WERI-Rb-1 (cell line): ENCODE measurements around the gene PPARD.

Experiments
- DNase-seq: peaks from one replicate; pipeline ENCODE4 v3.0.0-alpha.2; 2020
- H3K27ac ChIP-seq: fragments of 250-450 bp; sonication (Bioruptor Pico); 2 replicates; pipeline ENCODE4 v1.5.1; 2020; ENCODE audit warnings: mild to moderate bottlenecking, moderate library complexity
- H3K27me3 ChIP-seq: fragments of 250-450 bp; sonication (Bioruptor Pico); 2 replicates; pipeline ENCODE4 v1.5.1; 2021; ENCODE audit warnings: mild to moderate bottlenecking, low read depth, moderate library complexity; ENCODE audit not compliant: insufficient read depth, severe bottlenecking
- H3K36me3 ChIP-seq: fragments of 250-450 bp; sonication (Bioruptor Pico); 2 replicates; pipeline ENCODE4 v1.5.1; 2020; ENCODE audit warnings: mild to moderate bottlenecking, moderate library complexity
- H3K4me3 ChIP-seq: 2 replicates; pipeline ENCODE4 v1.5.1; 2011; ENCODE audit warnings: low read depth, mild to moderate bottlenecking, control low read depth, low read length
- H3K9me3 ChIP-seq: fragments of 250-450 bp; sonication (Bioruptor Pico); 2 replicates; pipeline ENCODE4 v1.5.1; 2021; ENCODE audit warnings: mild to moderate bottlenecking, moderate library complexity; ENCODE audit not compliant: severe bottlenecking
- TF ChIP-seq, protein P1 (sequence below): IDR thresholded peaks from 2 replicates; pipeline ENCODE4 v1.5.1; 2011; ENCODE audit warnings: low read depth, mild to moderate bottlenecking, control low read depth, inconsistent platforms, low read length

Gene PPARD

DNA sequence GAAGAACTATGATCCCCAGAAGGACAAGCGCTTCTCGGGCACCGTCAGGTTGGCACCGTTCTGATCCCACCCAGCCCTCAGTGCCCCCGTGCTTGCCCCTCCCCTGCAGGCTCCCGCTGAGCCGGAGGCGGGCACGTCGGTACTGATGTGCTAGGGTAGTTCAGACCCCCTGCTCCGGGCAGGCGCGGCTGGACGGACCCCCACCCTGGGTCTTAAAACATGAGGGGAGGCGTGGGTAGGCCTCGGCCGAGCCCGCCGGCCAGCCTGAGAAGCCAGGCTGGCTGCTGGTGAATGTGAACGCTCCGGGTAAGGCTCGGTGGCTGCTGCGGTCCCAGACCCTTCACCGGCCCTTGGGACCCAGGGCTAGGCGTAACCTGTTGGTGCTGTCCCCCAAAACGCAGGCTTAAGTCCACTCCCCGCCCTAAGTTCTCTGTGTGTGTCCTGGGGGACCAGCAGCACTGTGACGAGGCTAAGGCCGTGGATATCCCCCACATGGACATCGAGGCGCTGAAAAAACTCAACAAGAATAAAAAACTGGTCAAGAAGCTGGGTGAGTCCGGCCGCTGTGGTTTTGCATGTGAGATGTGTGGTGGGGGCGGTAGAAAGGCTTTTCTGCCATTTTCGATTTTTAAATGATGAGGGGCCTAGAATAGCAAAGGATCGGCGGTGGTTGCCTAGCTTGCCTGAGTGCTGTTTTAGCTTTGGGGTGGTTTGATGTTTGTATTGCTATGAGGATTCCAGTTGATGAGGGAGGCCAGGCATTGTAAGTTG is 126.8 kb downstream of the PPARD start:
- TF ChIP-seq, protein P1, sequence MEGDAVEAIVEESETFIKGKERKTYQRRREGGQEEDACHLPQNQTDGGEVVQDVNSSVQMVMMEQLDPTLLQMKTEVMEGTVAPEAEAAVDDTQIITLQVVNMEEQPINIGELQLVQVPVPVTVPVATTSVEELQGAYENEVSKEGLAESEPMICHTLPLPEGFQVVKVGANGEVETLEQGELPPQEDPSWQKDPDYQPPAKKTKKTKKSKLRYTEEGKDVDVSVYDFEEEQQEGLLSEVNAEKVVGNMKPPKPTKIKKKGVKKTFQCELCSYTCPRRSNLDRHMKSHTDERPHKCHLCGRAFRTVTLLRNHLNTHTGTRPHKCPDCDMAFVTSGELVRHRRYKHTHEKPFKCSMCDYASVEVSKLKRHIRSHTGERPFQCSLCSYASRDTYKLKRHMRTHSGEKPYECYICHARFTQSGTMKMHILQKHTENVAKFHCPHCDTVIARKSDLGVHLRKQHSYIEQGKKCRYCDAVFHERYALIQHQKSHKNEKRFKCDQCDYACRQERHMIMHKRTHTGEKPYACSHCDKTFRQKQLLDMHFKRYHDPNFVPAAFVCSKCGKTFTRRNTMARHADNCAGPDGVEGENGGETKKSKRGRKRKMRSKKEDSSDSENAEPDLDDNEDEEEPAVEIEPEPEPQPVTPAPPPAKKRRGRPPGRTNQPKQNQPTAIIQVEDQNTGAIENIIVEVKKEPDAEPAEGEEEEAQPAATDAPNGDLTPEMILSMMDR = no peak
- no peak for DNase-seq
- Histone ChIP-seq H3K4me3 (peak overlapping the region; percentile 86), H3K9me3 (no peaks in the 10 kb centered on the region), H3K27me3 (no peaks in the 10 kb centered on the region), H3K36me3 (peaks cover 86% of the 10 kb centered on the region), H3K27ac (peak overlapping the region; percentile 91)

DNA sequence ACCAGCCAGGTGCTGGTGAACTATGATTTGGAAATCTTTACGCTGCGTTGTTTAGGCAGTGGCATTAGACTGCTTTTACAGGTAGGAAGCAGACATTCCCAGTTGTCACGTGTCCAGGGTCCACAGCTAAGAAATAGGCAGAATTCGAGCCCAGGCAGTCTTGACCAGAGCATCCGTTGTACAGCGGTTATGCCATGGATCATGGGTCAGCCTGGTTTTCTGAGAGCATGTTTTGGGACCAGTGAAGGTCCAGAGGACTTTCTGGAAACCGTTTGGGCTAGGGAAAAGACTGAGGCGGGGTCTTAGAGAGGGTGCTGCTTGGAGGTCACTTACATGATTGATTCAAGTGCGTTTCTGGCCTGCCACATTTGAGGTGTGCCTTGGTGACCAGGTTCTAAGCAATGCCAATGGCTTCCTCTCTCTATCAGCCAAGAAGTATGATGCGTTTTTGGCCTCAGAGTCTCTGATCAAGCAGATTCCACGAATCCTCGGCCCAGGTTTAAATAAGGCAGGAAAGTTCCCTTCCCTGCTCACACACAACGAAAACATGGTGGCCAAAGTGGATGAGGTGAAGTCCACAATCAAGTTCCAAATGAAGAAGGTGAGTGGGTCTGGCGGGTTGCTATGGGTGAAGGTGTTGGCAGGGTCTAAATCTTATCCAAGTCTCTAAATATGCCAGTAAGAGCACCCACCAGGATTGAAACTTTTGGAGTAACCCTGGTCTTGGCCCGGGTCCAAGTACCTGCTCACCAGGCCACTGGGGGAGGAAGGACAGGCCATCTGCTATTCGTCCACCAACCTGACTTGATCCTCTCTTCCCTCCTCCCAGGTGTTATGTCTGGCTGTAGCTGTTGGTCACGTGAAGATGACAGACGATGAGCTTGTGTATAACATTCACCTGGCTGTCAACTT is 127.6 kb downstream of the PPARD start:
- DNase-seq = peak; percentile 79
- H3K9me3 ChIP-seq = no peaks in the 10 kb centered on the region
- H3K27ac ChIP-seq = peak overlapping the region; percentile 91
- H3K36me3 ChIP-seq = peaks cover 91% of the 10 kb centered on the region
- H3K27me3 ChIP-seq = no peaks in the 10 kb centered on the region
- peak overlapping the region; percentile 86 for H3K4me3 ChIP-seq
- TF ChIP-seq, protein P1 = no peak

DNA sequence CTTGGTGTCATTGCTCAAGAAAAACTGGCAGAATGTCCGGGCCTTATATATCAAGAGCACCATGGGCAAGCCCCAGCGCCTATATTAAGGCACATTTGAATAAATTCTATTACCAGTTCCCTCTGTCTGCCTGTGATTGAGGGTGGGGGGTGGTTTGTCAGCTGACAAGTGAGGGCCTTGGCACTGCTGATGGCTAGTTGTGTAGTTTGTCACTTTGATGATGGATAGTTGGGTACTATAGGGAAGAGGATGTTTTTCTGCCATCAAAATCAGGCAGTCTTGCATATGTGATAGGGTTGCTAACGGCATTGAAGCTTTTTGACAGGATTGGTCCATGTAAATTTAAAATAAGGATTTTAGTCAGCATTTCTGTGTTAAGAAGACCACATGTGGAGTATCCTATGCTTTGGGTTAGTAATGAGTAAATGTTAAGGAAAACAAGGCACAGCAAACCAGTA is 128.3 kb downstream of the PPARD start:
- H3K4me3 ChIP-seq = no peak overlapping the region

DNA sequence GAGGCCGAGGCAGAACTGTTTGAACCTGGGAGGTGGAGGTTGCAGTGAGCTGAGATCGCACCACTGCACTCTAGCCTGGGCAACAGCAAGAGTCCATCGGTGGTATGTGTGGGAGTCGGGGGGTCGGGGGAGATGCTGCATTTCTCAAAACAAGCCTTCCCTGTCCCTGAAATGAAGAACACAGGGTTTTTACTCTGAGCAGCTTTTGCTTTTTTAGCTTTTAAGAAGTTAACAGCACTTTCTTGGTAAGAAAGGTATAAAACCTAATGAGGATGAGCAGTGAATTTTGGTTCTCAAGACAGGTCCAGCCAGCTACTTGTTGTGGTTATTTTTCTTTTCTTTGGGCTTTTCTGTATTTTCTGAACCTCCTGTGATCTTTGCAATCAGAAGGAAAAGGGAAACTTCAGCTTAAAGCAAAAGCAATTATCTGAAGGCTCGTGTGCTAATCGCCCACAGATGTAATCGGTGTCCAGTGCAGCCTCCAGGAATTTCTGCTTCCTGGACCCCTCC is 129.5 kb downstream of the PPARD start:
- peaks cover 87% of the 10 kb centered on the region for H3K36me3 ChIP-seq
- DNase-seq = no peak
- no peaks in the 10 kb centered on the region for H3K9me3 ChIP-seq
- H3K4me3 ChIP-seq = no peak overlapping the region
- peak overlapping the region; percentile 21 for H3K27ac ChIP-seq
- TF ChIP-seq, protein P1 = no peak
- no peaks in the 10 kb centered on the region for H3K27me3 ChIP-seq

More for the DNA sequence above, 128.3 kb downstream of the PPARD start:
- Histone ChIP-seq H3K9me3 (no peaks in the 10 kb centered on the region), H3K27ac (peak overlapping the region; percentile 91), H3K27me3 (no peaks in the 10 kb centered on the region), H3K36me3 (peaks cover 91% of the 10 kb centered on the region)
- TF ChIP-seq, protein P1 = no peak
- DNase-seq = no peak

DNA sequence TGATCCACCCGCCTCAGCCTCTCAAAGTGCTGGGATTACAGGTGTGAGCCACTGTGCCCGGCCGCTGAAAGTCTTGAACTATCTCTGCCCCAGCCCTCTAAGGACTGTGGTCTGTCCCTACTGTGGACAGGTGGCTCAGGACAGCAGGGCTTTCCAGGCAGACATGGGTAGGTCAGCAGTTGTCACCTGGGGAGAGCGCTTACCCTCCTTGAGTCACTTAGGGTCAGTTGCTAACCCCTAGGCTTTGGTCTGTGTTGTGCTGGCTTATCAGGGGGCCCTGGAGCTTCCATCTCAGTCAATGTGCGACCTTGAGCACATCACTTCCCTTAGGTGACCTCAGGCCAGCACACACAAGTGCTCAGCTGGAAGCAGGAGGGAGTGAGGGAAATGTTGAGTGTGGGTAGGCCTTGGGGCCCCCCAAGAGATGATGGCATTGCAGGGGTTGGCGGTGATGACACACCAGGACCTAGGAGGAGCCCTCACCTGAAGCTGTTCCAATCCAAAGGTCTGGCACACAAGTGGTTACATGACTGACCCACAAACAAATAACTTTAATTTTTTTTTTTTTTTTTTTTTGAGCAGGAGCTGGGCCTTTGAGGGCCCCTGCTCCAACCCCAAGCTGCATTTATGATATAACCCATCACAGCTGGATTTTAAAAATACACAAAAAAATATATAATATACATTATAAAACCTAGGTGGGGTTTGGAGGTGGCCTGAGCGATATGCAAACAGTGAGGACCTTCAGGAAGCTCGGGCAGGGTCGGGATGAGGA is 130.9 kb downstream of the PPARD start:
- Histone ChIP-seq H3K27ac (peak overlapping the region; percentile 39), H3K9me3 (no peaks in the 10 kb centered on the region), H3K4me3 (no peak overlapping the region), H3K27me3 (no peaks in the 10 kb centered on the region), H3K36me3 (peaks cover 92% of the 10 kb centered on the region)
- DNase-seq = peak; percentile 67
- TF ChIP-seq, protein P1 = no peak
